Measurements from ENCODE around the gene NTM.
"Not testable (repeated sequence)": the region's sequence is repeated elsewhere in the genome, so short reads cannot be mapped to it uniquely, and the experiment has no call there.

Gene NTM

GRCh38 chr11:131907371-131907770 is 537.0 kb downstream of the NTM start:
- no peak overlapping the region for H3K4me3 ChIP-seq (ENCODE audit: low read depth, low read length)
- no peak for TF ChIP-seq CTCF (IDR thresholded peaks at IDR 0.05; ENCODE audit: control insufficient read depth, extremely low read depth, insufficient read depth)
- DNase-seq (ENCODE audit: low read depth), result no peak

DNA sequence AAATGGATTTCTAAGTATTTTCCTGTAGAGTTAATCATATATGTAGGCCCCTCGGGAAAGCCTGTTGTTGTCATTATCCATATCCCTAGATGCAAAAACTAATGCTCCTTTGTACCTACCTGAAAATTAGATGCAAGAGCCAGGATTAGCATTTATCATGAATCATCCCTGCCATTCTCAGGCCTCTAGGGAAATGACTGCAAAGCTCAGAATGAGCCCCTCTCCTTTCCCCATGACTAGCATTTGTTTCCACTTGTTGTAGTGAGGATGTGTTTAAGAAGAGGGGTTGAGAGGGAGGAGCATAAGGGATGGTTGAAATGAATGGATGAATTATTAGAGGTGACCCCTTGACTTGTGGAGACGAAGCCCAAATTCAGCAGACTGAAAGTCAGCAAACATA is 537.9 kb downstream of the NTM start:
- no peak for DNase-seq (ENCODE audit: low read depth)
- TF ChIP-seq CTCF (IDR thresholded peaks at IDR 0.05; ENCODE audit: control insufficient read depth, extremely low read depth, insufficient read depth), result no peak
- H3K4me3 ChIP-seq (ENCODE audit: low read depth, low read length), result no peak overlapping the region

DNA sequence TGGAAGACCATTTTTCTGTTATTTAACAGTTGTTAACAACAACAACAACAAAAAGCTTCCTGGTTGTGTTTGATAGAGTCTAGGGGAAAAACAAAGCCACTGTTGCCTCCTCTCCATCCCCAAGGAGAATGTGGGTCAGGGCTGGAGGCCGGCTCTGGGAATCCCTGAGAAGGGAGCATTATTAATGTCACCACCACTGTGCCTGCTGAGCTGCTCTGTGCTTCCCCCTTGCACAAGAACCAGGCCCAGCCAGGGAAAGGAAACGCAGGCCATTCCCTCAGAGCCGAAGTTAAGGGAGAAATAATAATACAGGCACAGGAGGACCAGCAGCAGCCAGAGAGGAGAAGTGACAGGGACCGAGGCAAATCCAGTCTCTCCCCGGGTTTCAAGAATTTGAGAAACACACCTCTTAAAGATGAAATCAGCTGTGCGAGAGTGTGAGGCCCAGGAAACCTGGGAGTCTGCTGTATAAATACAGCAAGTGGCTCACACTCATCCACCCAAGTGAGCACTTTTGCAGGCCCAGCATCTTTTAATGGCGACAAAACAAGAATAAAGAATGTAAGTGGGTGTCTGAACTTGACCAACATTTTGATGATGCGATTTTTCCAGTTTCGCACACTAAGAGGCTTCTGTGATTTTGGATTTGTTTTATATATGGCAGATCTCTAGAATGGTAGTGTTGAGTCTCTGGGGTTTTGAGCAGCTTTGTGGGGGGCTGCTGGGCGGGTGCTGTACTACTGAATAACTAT is 539.2 kb downstream of the NTM start:
- DNase-seq (ENCODE audit: low read depth), result no peak
- no peak for TF ChIP-seq CTCF (IDR thresholded peaks at IDR 0.05; ENCODE audit: control insufficient read depth, extremely low read depth, insufficient read depth)
- H3K4me3 ChIP-seq (ENCODE audit: low read depth, low read length), result no peak overlapping the region

DNA sequence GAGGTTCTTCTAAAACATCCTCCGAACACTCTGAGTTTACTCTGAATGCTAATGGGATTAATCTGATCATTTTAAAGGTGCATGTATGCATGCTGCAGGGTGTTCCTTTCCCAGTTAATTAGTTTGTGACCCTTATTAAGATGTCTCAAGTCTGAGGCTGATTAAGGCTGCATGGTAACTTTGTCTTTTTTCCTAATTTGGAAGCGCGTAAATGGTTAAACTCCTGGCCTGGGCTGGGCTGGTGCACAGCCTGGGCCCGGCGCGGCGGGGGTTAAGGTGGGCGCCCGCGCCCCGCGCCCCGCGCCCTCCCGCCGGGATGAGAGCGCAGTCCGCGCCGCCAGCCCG is 539.7 kb downstream of the NTM start:
- no peak for TF ChIP-seq CTCF (IDR thresholded peaks at IDR 0.05; ENCODE audit: control insufficient read depth, extremely low read depth, insufficient read depth)
- H3K4me3 ChIP-seq (ENCODE audit: low read depth, low read length), result no peak overlapping the region
- no peak for DNase-seq (ENCODE audit: low read depth)

GRCh38 chr11:131910523-131911387 is 540.3 kb downstream of the NTM start:
- no peak for DNase-seq (ENCODE audit: low read depth)
- no peak for TF ChIP-seq CTCF (IDR thresholded peaks at IDR 0.05; ENCODE audit: control insufficient read depth, extremely low read depth, insufficient read depth)
- no peak overlapping the region for H3K4me3 ChIP-seq (ENCODE audit: low read depth, low read length)

DNA sequence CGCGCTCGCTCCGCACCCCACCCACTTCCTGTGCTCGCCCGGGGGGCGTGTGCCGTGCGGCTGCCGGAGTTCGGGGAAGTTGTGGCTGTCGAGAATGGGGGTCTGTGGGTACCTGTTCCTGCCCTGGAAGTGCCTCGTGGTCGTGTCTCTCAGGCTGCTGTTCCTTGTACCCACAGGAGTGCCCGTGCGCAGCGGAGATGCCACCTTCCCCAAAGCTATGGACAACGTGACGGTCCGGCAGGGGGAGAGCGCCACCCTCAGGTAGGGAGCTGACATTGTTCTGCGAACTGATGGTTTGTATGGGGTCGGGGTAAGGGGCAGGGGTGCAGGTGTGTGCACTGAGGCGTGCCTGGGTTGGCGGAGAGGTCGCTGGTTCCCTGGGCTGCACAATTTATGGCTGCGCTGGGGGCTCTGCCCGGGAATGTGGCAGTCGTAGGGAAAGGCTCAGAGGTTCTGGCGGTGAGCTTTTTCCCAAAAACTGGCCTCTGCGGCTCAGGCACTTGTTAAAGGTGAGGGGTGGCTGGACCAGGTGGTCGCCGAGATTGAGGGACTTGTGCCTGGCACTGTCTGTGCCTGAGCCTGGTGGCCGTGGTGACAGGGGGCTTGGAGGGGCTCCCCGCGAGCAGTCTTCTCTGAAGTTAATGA is 541.1 kb downstream of the NTM start:
- peak; percentile 37 for TF ChIP-seq CTCF (IDR thresholded peaks at IDR 0.05; ENCODE audit: control insufficient read depth, extremely low read depth, insufficient read depth)
- not testable (repeated sequence) for H3K4me3 ChIP-seq (ENCODE audit: low read depth, low read length); DNase-seq (ENCODE audit: low read depth)
